C4-2B (cell line): ENCODE measurements around the gene CDC42BPG.

Experiments
- H3K27ac ChIP-seq: fragments of 450-650 bp; 2 replicates; pipeline ENCODE4 v1.5.1; 2017
- CTCF ChIP-seq: fragments of 450-650 bp; conservative IDR thresholded peaks from 2 replicates; pipeline ENCODE4 v1.5.1; 2017; ENCODE audit warnings: mild to moderate bottlenecking
- ZFX ChIP-seq: fragments of 450-650 bp; IDR thresholded peaks from 2 replicates; pipeline ENCODE4 v1.6.1; 2017

The CDC42BPG gene

DNA sequence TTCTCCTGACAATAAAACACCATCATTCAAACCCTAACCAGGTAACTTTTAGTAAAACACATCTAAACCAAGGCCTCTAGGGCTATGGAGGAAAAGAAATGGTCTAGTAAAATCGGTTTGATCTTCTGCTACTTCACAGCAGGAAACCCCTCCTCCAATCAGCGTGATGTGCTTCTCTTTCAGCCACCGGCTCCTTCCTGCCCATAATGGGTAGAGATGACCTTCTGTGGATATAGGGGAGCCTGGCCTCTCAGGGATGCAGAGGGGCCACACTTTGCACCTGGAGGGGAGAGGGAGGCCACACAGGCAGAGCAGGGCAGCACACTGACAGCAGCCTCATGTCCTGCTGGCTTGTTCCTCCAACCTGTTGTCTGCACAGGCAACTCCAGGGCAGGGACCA is 27.0 kb upstream of the CDC42BPG start:
- no peak overlapping the region for H3K27ac ChIP-seq

GRCh38 chr11:64870893-64871466 is 26.5 kb upstream of the CDC42BPG start:
- TF ChIP-seq ZFX (no peak), CTCF (no peak)
- H3K27ac ChIP-seq = no peak overlapping the region

More for the DNA sequence above, 27.0 kb upstream of the CDC42BPG start:
- TF ChIP-seq CTCF = no peak
- TF ChIP-seq ZFX = no peak

DNA sequence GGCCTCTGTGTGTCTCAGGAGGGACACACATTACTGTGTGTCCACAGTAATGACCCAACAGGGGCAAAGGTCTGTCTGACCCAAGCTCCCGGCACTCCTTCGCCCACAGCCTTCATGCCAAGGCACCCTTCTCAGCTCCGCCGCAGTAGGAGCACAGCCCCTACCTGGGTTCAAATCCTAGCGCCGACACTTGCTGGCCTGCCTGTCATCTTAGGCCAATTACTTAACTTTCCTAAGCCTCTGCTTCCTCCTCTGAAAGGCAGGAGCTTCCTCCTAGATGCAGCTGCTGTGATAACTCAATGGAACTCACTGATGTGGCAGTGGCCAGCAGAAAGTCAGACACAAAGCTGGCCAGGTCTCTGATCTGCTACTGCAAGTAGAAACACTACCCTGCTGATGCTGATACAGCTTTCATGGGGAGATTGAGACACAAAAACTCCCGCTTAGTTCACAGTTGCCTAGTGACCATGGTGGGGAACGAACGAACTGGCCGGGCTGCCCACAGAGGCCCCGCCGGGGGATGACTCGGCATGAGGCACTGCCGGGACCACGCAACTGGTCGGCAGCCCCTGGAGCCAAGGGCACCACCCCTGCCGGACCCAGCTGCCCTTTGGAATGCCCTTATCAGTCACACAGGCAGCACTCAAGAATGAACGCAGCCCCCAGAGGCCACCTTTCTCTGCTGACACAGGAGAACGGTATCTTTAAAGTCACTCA is 25.9 kb upstream of the CDC42BPG start:
- TF ChIP-seq CTCF (no peak), ZFX (no peak)
- H3K27ac ChIP-seq = no peak overlapping the region

DNA sequence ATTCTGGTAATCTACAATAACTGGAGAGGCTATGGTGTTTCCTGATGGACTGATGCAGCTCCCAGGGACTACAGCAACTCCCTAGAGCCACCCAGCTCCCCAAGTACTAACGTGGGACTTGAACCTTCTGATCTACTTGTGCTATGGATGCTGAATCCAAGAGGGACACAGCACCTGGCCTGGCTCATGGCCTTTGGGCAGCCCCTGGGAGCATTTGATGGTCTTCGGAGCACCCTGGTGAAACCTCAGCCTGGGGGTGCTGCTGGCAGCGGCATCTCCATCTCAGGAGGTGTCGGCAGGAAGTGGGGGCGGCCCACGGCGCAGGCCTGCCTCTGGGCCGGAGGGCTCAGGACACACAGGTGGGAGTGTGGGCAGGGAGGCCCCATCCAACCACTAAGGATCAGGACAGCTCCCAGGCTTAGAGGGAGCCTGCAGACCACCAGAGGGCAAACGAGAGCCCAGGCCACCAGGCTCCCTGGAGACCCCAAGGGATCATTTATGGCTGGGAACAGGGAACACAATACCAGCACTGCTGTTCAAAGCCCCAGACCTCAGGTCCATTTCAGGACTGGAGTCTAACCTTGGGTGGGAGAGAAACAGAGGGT is 25.2 kb upstream of the CDC42BPG start:
- TF ChIP-seq ZFX (no peak), CTCF (no peak)
- no peak overlapping the region for H3K27ac ChIP-seq

DNA sequence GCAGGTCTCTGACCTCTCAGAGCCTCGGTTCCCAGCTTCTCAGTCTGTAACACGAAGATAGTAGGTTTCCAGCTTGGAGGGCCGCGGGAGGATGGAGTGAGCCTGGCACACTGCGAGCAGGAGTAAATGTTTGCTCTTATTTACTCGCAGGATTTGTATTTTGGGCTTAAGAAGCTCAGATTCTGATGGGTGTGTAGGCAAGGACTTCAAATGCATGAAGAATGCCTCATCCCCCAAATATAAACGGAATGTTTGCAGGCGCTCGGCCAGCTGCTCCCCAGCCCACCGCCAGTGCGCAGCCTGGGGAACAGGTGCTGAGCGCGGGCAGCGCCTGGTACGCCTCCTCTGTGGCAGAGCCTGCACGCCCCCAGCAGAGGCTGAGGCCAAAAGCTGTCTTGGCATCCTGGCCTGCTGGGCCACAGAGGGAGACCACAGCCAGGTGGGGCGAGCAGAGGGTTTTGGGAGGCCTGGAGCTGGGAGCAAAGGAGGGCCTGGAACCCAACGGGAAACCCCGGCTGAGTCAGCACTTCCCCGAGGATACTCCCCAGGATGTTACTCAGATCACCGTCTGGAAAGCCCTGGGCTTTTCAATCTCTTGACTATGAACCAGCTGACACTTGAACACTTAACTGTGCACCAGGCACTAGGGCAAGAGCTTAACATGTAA is 24.6 kb upstream of the CDC42BPG start:
- no peak overlapping the region for H3K27ac ChIP-seq
- no peak for TF ChIP-seq ZFX
- no peak for TF ChIP-seq CTCF

- no peak overlapping the region for H3K27ac ChIP-seq
Measured at GRCh38 chr11:64867748-64868462, 23.5 kb upstream of the CDC42BPG start.

More at GRCh38 chr11:64867748-64868462, 23.5 kb upstream of the CDC42BPG start:
- no peak for TF ChIP-seq CTCF
- no peak for TF ChIP-seq ZFX
